IPS DF 19.7 (cell line): ENCODE data around the gene MEGF9.

Experiments used
- DNase-seq: peaks from one replicate; pipeline ENCODE4 v3.0.0-alpha.2; 2013; ENCODE audit warnings: low read depth, low spot score

MEGF9 gene

GRCh38 chr9:120707170-120707569 lies 7.1 kb downstream of the MEGF9 start:
- no peak for DNase-seq

GRCh38 chr9:120705174-120705573 lies 9.1 kb downstream of the MEGF9 start:
- DNase-seq = no peak

GRCh38 chr9:120702075-120702474 lies 12.2 kb downstream of the MEGF9 start:
- DNase-seq = no peak

- no peak for DNase-seq
Observed at GRCh38 chr9:120701248-120701647, 13.0 kb downstream of the MEGF9 start.

GRCh38 chr9:120698766-120699165 lies 15.5 kb downstream of the MEGF9 start:
- no peak for DNase-seq

- DNase-seq = no peak
Observed at GRCh38 chr9:120697448-120697847, 16.8 kb downstream of the MEGF9 start.

GRCh38 chr9:120696551-120697230 lies 17.6 kb downstream of the MEGF9 start:
- no peak for DNase-seq

GRCh38 chr9:120694559-120694958 lies 19.7 kb downstream of the MEGF9 start:
- DNase-seq = no peak

GRCh38 chr9:120693700-120694008 lies 20.6 kb downstream of the MEGF9 start:
- DNase-seq = no peak

GRCh38 chr9:120692901-120693699 lies 21.2 kb downstream of the MEGF9 start:
- DNase-seq = no peak

- DNase-seq = no peak
Observed at GRCh38 chr9:120690372-120690771, 23.9 kb downstream of the MEGF9 start.

- no peak for DNase-seq
Observed at GRCh38 chr9:120689860-120690259, 24.4 kb downstream of the MEGF9 start.

GRCh38 chr9:120688758-120689157 lies 25.5 kb downstream of the MEGF9 start:
- DNase-seq = no peak

GRCh38 chr9:120683150-120683549 lies 31.1 kb downstream of the MEGF9 start:
- no peak for DNase-seq

GRCh38 chr9:120681121-120681520 lies 33.1 kb downstream of the MEGF9 start:
- DNase-seq = no peak

- DNase-seq = no peak
Observed at GRCh38 chr9:120680579-120680978, 33.7 kb downstream of the MEGF9 start.

GRCh38 chr9:120680161-120680560 lies 34.1 kb downstream of the MEGF9 start:
- no peak for DNase-seq

GRCh38 chr9:120677965-120678364 lies 36.3 kb downstream of the MEGF9 start:
- no peak for DNase-seq

GRCh38 chr9:120676767-120677402 lies 37.4 kb downstream of the MEGF9 start:
- no peak for DNase-seq

GRCh38 chr9:120668399-120668798 lies 45.9 kb downstream of the MEGF9 start:
- no peak for DNase-seq

- no peak for DNase-seq
Observed at GRCh38 chr9:120663950-120664349, 50.3 kb downstream of the MEGF9 start.

GRCh38 chr9:120663380-120663779 lies 50.9 kb downstream of the MEGF9 start:
- DNase-seq = no peak

- no peak for DNase-seq
Observed at GRCh38 chr9:120662513-120662912, 51.8 kb downstream of the MEGF9 start.
